ENCODE measurements around the gene BRD7. TPM values are rescaled to one million over a fixed set of nuclear protein-coding genes. Genes with fewer than 3 reads are reported as not detected.
A peak's percentile ranks its signal among the peaks of the same experiment; 100 is the strongest.

BRD7 gene
- total and polyA plus RNA-seq, 2 of the 13 experiments (the other 11 are each of a cell fraction or from before 2014, with no cell fraction given), result 82.3 to 149 TPM

DNA sequence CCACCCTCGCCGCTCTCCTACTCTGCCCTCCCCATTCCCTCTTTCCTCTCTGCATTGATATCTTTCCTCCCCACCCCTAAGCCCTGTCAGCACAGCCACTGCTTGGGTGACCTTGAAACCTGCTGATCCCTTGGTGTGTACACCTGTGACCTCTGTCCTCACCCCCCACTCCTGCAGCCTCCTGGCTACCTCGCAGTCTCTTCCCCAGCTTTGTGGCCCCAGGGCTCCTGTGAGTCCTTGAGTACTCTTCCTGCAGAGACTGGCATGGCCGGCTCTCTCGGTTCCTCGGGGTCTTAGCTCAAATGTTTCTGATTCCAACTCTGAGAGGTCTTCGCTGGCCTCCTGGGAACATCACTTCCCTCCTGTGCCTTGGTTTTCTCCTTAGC is 70.7 kb downstream of the BRD7 start (continued):
- TF ChIP-seq, protein P1, sequence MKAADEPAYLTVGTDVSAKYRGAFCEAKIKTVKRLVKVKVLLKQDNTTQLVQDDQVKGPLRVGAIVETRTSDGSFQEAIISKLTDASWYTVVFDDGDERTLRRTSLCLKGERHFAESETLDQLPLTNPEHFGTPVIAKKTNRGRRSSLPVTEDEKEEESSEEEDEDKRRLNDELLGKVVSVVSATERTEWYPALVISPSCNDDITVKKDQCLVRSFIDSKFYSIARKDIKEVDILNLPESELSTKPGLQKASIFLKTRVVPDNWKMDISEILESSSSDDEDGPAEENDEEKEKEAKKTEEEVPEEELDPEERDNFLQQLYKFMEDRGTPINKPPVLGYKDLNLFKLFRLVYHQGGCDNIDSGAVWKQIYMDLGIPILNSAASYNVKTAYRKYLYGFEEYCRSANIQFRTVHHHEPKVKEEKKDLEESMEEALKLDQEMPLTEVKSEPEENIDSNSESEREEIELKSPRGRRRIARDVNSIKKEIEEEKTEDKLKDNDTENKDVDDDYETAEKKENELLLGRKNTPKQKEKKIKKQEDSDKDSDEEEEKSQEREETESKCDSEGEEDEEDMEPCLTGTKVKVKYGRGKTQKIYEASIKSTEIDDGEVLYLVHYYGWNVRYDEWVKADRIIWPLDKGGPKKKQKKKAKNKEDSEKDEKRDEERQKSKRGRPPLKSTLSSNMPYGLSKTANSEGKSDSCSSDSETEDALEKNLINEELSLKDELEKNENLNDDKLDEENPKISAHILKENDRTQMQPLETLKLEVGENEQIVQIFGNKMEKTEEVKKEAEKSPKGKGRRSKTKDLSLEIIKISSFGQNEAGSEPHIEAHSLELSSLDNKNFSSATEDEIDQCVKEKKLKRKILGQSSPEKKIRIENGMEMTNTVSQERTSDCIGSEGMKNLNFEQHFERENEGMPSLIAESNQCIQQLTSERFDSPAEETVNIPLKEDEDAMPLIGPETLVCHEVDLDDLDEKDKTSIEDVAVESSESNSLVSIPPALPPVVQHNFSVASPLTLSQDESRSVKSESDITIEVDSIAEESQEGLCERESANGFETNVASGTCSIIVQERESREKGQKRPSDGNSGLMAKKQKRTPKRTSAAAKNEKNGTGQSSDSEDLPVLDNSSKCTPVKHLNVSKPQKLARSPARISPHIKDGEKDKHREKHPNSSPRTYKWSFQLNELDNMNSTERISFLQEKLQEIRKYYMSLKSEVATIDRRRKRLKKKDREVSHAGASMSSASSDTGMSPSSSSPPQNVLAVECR (CRISPR knock-in tag; IDR thresholded peaks at IDR 0.05; ENCODE audit: borderline replicate concordance), result 0 out of 2 replicates have a peak, but pooled peaks have one; percentile 50
- no peak for TF ChIP-seq LCORL (IDR thresholded peaks at IDR 0.05)
- peak; percentile 68; the same call in 1 of the 2 replicates for TF ChIP-seq LCORL (CRISPR knock-in tag; IDR thresholded peaks at IDR 0.05)
- TF ChIP-seq ZNF225 (CRISPR knock-in tag; IDR thresholded peaks at IDR 0.05), result 0 out of 2 replicates have a peak, but pooled peaks have one; percentile 3
- TF ChIP-seq DNMT1 (CRISPR knock-in tag; IDR thresholded peaks at IDR 0.05), result 0 out of 2 replicates have a peak, but pooled peaks have one; percentile 38
- TF ChIP-seq BCL6 (CRISPR knock-in tag; IDR thresholded peaks at IDR 0.05), result peak; percentile 70
- TF ChIP-seq RCOR2 (CRISPR knock-in tag; IDR thresholded peaks at IDR 0.05), result peak; percentile 62; the same call in 1 of the 2 replicates
- TF ChIP-seq, protein P2, sequence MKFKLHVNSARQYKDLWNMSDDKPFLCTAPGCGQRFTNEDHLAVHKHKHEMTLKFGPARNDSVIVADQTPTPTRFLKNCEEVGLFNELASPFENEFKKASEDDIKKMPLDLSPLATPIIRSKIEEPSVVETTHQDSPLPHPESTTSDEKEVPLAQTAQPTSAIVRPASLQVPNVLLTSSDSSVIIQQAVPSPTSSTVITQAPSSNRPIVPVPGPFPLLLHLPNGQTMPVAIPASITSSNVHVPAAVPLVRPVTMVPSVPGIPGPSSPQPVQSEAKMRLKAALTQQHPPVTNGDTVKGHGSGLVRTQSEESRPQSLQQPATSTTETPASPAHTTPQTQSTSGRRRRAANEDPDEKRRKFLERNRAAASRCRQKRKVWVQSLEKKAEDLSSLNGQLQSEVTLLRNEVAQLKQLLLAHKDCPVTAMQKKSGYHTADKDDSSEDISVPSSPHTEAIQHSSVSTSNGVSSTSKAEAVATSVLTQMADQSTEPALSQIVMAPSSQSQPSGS (CRISPR knock-in tag; IDR thresholded peaks at IDR 0.05), result peak; percentile 17; the same call in 1 of the 2 replicates
- no peak for TF ChIP-seq ZC3H4 (CRISPR knock-in tag; IDR thresholded peaks at IDR 0.05; ENCODE audit: borderline replicate concordance)
- TF ChIP-seq SP5 (CRISPR knock-in tag; IDR thresholded peaks at IDR 0.05; ENCODE audit: borderline replicate concordance, low read depth), result peak; percentile 35; the same call in 1 of the 2 replicates
- TF ChIP-seq, protein P3, sequence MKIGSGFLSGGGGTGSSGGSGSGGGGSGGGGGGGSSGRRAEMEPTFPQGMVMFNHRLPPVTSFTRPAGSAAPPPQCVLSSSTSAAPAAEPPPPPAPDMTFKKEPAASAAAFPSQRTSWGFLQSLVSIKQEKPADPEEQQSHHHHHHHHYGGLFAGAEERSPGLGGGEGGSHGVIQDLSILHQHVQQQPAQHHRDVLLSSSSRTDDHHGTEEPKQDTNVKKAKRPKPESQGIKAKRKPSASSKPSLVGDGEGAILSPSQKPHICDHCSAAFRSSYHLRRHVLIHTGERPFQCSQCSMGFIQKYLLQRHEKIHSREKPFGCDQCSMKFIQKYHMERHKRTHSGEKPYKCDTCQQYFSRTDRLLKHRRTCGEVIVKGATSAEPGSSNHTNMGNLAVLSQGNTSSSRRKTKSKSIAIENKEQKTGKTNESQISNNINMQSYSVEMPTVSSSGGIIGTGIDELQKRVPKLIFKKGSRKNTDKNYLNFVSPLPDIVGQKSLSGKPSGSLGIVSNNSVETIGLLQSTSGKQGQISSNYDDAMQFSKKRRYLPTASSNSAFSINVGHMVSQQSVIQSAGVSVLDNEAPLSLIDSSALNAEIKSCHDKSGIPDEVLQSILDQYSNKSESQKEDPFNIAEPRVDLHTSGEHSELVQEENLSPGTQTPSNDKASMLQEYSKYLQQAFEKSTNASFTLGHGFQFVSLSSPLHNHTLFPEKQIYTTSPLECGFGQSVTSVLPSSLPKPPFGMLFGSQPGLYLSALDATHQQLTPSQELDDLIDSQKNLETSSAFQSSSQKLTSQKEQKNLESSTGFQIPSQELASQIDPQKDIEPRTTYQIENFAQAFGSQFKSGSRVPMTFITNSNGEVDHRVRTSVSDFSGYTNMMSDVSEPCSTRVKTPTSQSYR (CRISPR knock-in tag; IDR thresholded peaks at IDR 0.05; ENCODE audit: borderline replicate concordance), result peak; percentile 57; the same call in 1 of the 2 replicates
- TF ChIP-seq SRY (CRISPR knock-in tag; IDR thresholded peaks at IDR 0.05), result 0 out of 2 replicates have a peak, but pooled peaks have one; percentile 6
- peak; percentile 44 for TF ChIP-seq ZEB1 (IDR thresholded peaks at IDR 0.05; ENCODE audit: insufficient replicate concordance, low read depth)
- TF ChIP-seq RXRB (CRISPR knock-in tag; IDR thresholded peaks at IDR 0.05; ENCODE audit: borderline replicate concordance), result peak; percentile 72; the same call in 1 of the 2 replicates
- TF ChIP-seq HHEX (CRISPR knock-in tag; IDR thresholded peaks at IDR 0.05), result 0 out of 2 replicates have a peak, but pooled peaks have one; percentile 14
- no peak for TF ChIP-seq ZIK1 (CRISPR knock-in tag; IDR thresholded peaks at IDR 0.05; ENCODE audit: borderline replicate concordance, low read depth)
- TF ChIP-seq KAT7 (CRISPR knock-in tag; IDR thresholded peaks at IDR 0.05; ENCODE audit: borderline replicate concordance), result no peak
- TF ChIP-seq HOXA3 (CRISPR knock-in tag; IDR thresholded peaks at IDR 0.05), result peak; percentile 80
- no peak for TF ChIP-seq REL (CRISPR knock-in tag; conservative IDR thresholded peaks at IDR 0.05)
- TF ChIP-seq ZNF230 (CRISPR knock-in tag; IDR thresholded peaks at IDR 0.05), result no peak
- TF ChIP-seq RNF2 (conservative IDR thresholded peaks at IDR 0.05; ENCODE audit: low read depth), result no peak
- TF ChIP-seq SSRP1 (CRISPR knock-in tag; IDR thresholded peaks at IDR 0.05), result 0 out of 2 replicates have a peak, but pooled peaks have one; percentile 58
- peak; percentile 53; the same call in 1 of the 2 replicates for TF ChIP-seq KMT2A (CRISPR knock-in tag; IDR thresholded peaks at IDR 0.05)

All from HepG2 (cell line).